K562 (cell line): ENCODE data around the gene GH2. TPM values are rescaled to one million over a fixed set of nuclear protein-coding genes. Genes with fewer than 3 reads are reported as not detected.

Source experiments
- GATAD2B ChIP-seq: fragments of 450-650 bp; IDR thresholded peaks from 2 replicates; pipeline ENCODE4 v1.6.1; 2017; ENCODE audit warnings: mild to moderate bottlenecking, borderline replicate concordance
- HDAC1 ChIP-seq, 2 experiments: fragments of 450-650 bp; IDR thresholded peaks; 2 replicates each; pipeline ENCODE4 v1.6.1; 2016 to 2017; ENCODE audit warnings: inconsistent platforms in 1 of 2, mild to moderate bottlenecking in 1 of 2, moderate library complexity in 1 of 2
- KAT7 ChIP-seq: sonication (generic); formaldehyde crosslinking; IDR thresholded peaks from 2 replicates; pipeline ENCODE4 v1.8.0; 2022; ENCODE audit warnings: missing genetic modification reagents, mild to moderate bottlenecking, borderline replicate concordance
- KDM5B ChIP-seq: fragments of 200-600 bp; sonication (generic); IDR thresholded peaks from 2 replicates; pipeline ENCODE4 v1.6.1; 2012; ENCODE audit warnings: low read depth, mild to moderate bottlenecking, moderate library complexity, low read length, control low read depth, inconsistent platforms; ENCODE audit not compliant: insufficient replicate concordance
- MYC ChIP-seq, 2 experiments: fragments of 250-450 bp in 1 of 2; sonication (Bioruptor Pico) in 1 of 2; IDR thresholded peaks; 2 replicates each; pipeline versions ENCODE4 v1.5.1 to v1.6.1; 2012 to 2021; ENCODE audit warnings: low read depth in 2 of 2, borderline replicate concordance in 1 of 2, improper control_type of control experiment in 1 of 2, low read length in 1 of 2, mild to moderate bottlenecking in 1 of 2, moderate library complexity in 1 of 2
- RBM39 ChIP-seq: fragments of 200-400 bp; formaldehyde crosslinking; optimal IDR thresholded peaks from 2 replicates; pipeline ENCODE3; 2018; ENCODE audit warnings: low read depth, low read length
- RCOR1 ChIP-seq, 2 experiments: IDR thresholded peaks; 2 replicates each; pipeline ENCODE4 v1.6.1; 2012; ENCODE audit warnings: low read depth in 2 of 2, low read length in 2 of 2, borderline replicate concordance in 1 of 2, improper control_type of control experiment in 1 of 2
- SIX5 ChIP-seq, 2 experiments: IDR thresholded peaks; 2 replicates each; pipeline ENCODE4 v1.6.1; 2011; ENCODE audit warnings: low read length in 2 of 2, borderline replicate concordance in 1 of 2, low read depth in 1 of 2, mild to moderate bottlenecking in 1 of 2, moderate library complexity in 1 of 2; ENCODE audit not compliant: insufficient read depth in 1 of 2
- SMAD4 ChIP-seq: fragments of 250-450 bp; sonication (Bioruptor Pico); conservative IDR thresholded peaks from 2 replicates; pipeline ENCODE4 v1.8.0; 2021; ENCODE audit warnings: inconsistent platforms, mild to moderate bottlenecking, moderate library complexity
- ZC3H8 ChIP-seq: fragments of 450-650 bp; IDR thresholded peaks from 2 replicates; pipeline ENCODE4 v1.6.1; 2017
- ZFP36 ChIP-seq: fragments of 150-350 bp; IDR thresholded peaks from 2 replicates; pipeline ENCODE4 v1.6.1; 2018; ENCODE audit warnings: low read length, low read depth; ENCODE audit not compliant: partially characterized antibody
- ZNF511 ChIP-seq: sonication (generic); formaldehyde crosslinking; IDR thresholded peaks from 2 replicates; pipeline ENCODE4 v1.8.0; 2022; ENCODE audit warnings: mild to moderate bottlenecking, missing genetic modification reagents
- polyA plus RNA-seq, 8 experiments: library from polyadenylated mRNA; depleted of rRNA in 4 of 8; stranded (reverse) in 5 of 8; unstranded in 3 of 8; fragments of >200 nt; fragmentation: Nextera tagmentation in 2 of 8; fragmentation: Illumina TruSeq in 1 of 8; extraction: Ambion mirVana in 2 of 8; extraction: Trizol in 1 of 8; gene quantifications; 2 replicates each; pipeline versions ENCODE4 v1.2.1 to v1.2.3, GENCODE V29; 2011 to 2014; ENCODE audit warnings: inconsistent platforms in 1 of 8, missing spikeins in 1 of 8
- total RNA-seq, 7 experiments: library from RNA; depleted of rRNA in 6 of 7; stranded (reverse); fragments of >200 nt in 6 of 7; fragmentation: Illumina TruSeq in 2 of 7; extraction: Trizol in 2 of 7; gene quantifications; 2 replicates each; pipeline versions ENCODE4 v1.2.1 to v1.2.3, GENCODE V29; 2011 to 2021; ENCODE audit warnings: low replicate concordance in 1 of 7
- TF ChIP-seq, protein P1 (sequence below): fragments of 450-650 bp; formaldehyde crosslinking; IDR thresholded peaks from 2 replicates; pipeline ENCODE4 v1.4.0; 2020; ENCODE audit warnings: mild to moderate bottlenecking, moderate library complexity
- TF ChIP-seq, protein P2 (sequence below), 2 experiments: fragments of 450-650 bp in 1 of 2; sonication (generic) in 1 of 2; formaldehyde crosslinking in 1 of 2; IDR thresholded peaks; 2 replicates each; pipeline versions ENCODE4 v1.7.1 to v1.9.0; 2016 to 2022; ENCODE audit warnings: inconsistent platforms in 1 of 2, mild to moderate bottlenecking in 1 of 2, missing genetic modification reagents in 1 of 2

GH2 gene
- total and polyA plus RNA-seq, 9 of the 15 experiments (the other 6 are each of a cell fraction or from before 2014, with no cell fraction given): not detected

- TF ChIP-seq GATAD2B (no peak), HDAC1 (IDR thresholded peaks at IDR 0.05) (0 out of 4 replicates have a peak, but pooled peaks of 1 of the 2 experiments have one; percentile 15), KDM5B (peak; percentile 17), KAT7 (CRISPR knock-in tag) (peak; percentile 75; the same call in 1 of the 2 replicates), SIX5 (IDR thresholded peaks at IDR 0.05; ENCODE audit: borderline replicate concordance in 1 of 2, insufficient read depth in 1 of 2, low read depth in 1 of 2, low read length in 2 of 2) (no peak), ZC3H8 (no peak), RCOR1 (IDR thresholded peaks at IDR 0.05; ENCODE audit: borderline replicate concordance in 1 of 2, low read depth in 2 of 2, low read length in 2 of 2) (no peak), ZFP36 (peak; percentile 50), RBM39 (no peak), SMAD4 (CRISPR knock-in tag) (0 out of 2 replicates have a peak, but pooled peaks have one; percentile 6), MYC (IDR thresholded peaks at IDR 0.05; ENCODE audit: low read depth, low read length) (0 out of 2 replicates have a peak, but pooled peaks have one; percentile 20), MYC (CRISPR knock-in tag; IDR thresholded peaks at IDR 0.05; ENCODE audit: borderline replicate concordance, low read depth) (0 out of 2 replicates have a peak, but pooled peaks have one; percentile 42), ZNF511 (0 out of 2 replicates have a peak, but pooled peaks have one; percentile 40)
- TF ChIP-seq, protein P1, sequence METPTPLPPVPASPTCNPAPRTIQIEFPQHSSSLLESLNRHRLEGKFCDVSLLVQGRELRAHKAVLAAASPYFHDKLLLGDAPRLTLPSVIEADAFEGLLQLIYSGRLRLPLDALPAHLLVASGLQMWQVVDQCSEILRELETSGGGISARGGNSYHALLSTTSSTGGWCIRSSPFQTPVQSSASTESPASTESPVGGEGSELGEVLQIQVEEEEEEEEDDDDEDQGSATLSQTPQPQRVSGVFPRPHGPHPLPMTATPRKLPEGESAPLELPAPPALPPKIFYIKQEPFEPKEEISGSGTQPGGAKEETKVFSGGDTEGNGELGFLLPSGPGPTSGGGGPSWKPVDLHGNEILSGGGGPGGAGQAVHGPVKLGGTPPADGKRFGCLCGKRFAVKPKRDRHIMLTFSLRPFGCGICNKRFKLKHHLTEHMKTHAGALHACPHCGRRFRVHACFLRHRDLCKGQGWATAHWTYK (CRISPR knock-in tag): 0 out of 2 replicates have a peak, but pooled peaks have one; percentile 36
- TF ChIP-seq, protein P2, sequence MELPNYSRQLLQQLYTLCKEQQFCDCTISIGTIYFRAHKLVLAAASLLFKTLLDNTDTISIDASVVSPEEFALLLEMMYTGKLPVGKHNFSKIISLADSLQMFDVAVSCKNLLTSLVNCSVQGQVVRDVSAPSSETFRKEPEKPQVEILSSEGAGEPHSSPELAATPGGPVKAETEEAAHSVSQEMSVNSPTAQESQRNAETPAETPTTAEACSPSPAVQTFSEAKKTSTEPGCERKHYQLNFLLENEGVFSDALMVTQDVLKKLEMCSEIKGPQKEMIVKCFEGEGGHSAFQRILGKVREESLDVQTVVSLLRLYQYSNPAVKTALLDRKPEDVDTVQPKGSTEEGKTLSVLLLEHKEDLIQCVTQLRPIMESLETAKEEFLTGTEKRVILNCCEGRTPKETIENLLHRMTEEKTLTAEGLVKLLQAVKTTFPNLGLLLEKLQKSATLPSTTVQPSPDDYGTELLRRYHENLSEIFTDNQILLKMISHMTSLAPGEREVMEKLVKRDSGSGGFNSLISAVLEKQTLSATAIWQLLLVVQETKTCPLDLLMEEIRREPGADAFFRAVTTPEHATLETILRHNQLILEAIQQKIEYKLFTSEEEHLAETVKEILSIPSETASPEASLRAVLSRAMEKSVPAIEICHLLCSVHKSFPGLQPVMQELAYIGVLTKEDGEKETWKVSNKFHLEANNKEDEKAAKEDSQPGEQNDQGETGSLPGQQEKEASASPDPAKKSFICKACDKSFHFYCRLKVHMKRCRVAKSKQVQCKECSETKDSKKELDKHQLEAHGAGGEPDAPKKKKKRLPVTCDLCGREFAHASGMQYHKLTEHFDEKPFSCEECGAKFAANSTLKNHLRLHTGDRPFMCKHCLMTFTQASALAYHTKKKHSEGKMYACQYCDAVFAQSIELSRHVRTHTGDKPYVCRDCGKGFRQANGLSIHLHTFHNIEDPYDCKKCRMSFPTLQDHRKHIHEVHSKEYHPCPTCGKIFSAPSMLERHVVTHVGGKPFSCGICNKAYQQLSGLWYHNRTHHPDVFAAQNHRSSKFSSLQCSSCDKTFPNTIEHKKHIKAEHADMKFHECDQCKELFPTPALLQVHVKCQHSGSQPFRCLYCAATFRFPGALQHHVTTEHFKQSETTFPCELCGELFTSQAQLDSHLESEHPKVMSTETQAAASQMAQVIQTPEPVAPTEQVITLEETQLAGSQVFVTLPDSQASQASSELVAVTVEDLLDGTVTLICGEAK (IDR thresholded peaks at IDR 0.05): peak; percentile 26; the same call in 1 of the 2 replicates
- TF ChIP-seq, protein P2 (CRISPR knock-in tag; IDR thresholded peaks at IDR 0.05): no peak
Observed at GRCh38 chr17:63841350-63842172, 40.2 kb downstream of the GH2 start (continued).
